Natural killer cell (primary cell): ENCODE results near the gene FERMT1. TPM values are rescaled to one million over a fixed set of nuclear protein-coding genes. Genes with fewer than 3 reads are reported as not detected.
A peak's percentile ranks its signal among the peaks of the same experiment; 100 is the strongest.

Source experiments
- ATAC-seq, 3 donors: fragments of 150-1000 bp in 2 of 3; fragments of 200-7000 bp in 1 of 3; cut with Tn5 transposase; 1 replicate in 1 of 3; 2 replicates in 2 of 3; pipeline ENCODE4 v1.10.0; 2021; ENCODE audit warnings: mild to moderate bottlenecking in 2 of 3, moderate library complexity in 2 of 3
- DNase-seq, 2 donors: peaks; one replicate each; pipeline versions ENCODE4 v3.0.0 to v3.0.0-alpha.2; 2013 to 2021; ENCODE audit warnings: mixed read lengths in 1 of 2
- H3K27ac ChIP-seq: one replicate; pipeline ENCODE4 v1.5.1; 2013; ENCODE audit warnings: mild to moderate bottlenecking, low read length
- H3K27me3 ChIP-seq: one replicate; pipeline ENCODE4 v1.6.1; 2013; ENCODE audit warnings: low read length; ENCODE audit not compliant: control insufficient read depth, insufficient read depth
- H3K36me3 ChIP-seq: one replicate; pipeline ENCODE4 v1.6.1; 2013; ENCODE audit warnings: low read length; ENCODE audit not compliant: control insufficient read depth, insufficient read depth
- H3K4me1 ChIP-seq: one replicate; pipeline ENCODE4 v1.6.1; 2013; ENCODE audit warnings: low read length; ENCODE audit not compliant: control insufficient read depth, insufficient read depth
- H3K4me3 ChIP-seq: one replicate; pipeline ENCODE4 v1.5.1; 2013; ENCODE audit warnings: low read length
- H3K9me3 ChIP-seq: one replicate; pipeline ENCODE4 v1.6.1; 2013; ENCODE audit warnings: low read length; ENCODE audit not compliant: control insufficient read depth, insufficient read depth
- H3K27ac Mint-ChIP-seq, 2 donors: one replicate each; pipeline ENCODE4 v1.8.0; 2022; ENCODE audit warnings: mild to moderate bottlenecking in 2 of 2, mixed read lengths in 2 of 2, moderate library complexity in 1 of 2
- H3K27me3 Mint-ChIP-seq, 2 donors: one replicate each; pipeline ENCODE4 v1.8.0; 2022; ENCODE audit warnings: low read depth in 2 of 2, mixed read lengths in 2 of 2
- H3K36me3 Mint-ChIP-seq: one replicate; pipeline ENCODE4 v1.8.0; 2022; ENCODE audit warnings: mixed read lengths
- H3K4me1 Mint-ChIP-seq, 2 donors: one replicate each; pipeline ENCODE4 v1.8.0; 2022; ENCODE audit warnings: mixed read lengths in 2 of 2
- H3K4me3 Mint-ChIP-seq: one replicate; pipeline ENCODE4 v1.8.0; 2022; ENCODE audit warnings: mild to moderate bottlenecking, moderate library complexity, mixed read lengths
- H3K9me3 Mint-ChIP-seq, 2 donors: one replicate each; pipeline ENCODE4 v1.8.0; 2022; ENCODE audit warnings: mixed read lengths in 2 of 2
- CTCF ChIP-seq: fragments of 200-600 bp; IDR thresholded peaks from one replicate; pipeline ENCODE4 v1.8.0; 2022; ENCODE audit warnings: antibody characterized with exemption
- WGBS: methylation state at CpG from one replicate; pipeline ENCODE4 v1.1.7; 2013; ENCODE audit warnings: missing lambda C conversion rate; ENCODE audit not compliant: insufficient coverage; 5-methylcytosine and 5-hydroxymethylcytosine counted together
- intact Hi-C: fragments of 100-400 bp; cut with micrococcal nuclease; formaldehyde crosslinking; loops from one replicate; pipeline ENCODE4 v1.14.2; 2022
- total RNA-seq, 4 donors: library from RNA; stranded (reverse); fragments of 120-200 nt in 1 of 4; gene quantifications; one replicate each; pipeline versions ENCODE4 v1.2.3 to v1.2.4, GENCODE V29; 2013 to 2022

FERMT1 gene
- total RNA-seq, 3 donors from 2014 or later (not counting 1 experiment from before 2014, with no cell fraction given) = not detected

- Histone ChIP-seq H3K4me1 (no peaks in the 10 kb centered on the region), H3K4me3 (no peak overlapping the region), H3K27me3 (no peaks in the 10 kb centered on the region), H3K36me3 (no peaks in the 10 kb centered on the region), H3K27ac (no peak overlapping the region), H3K9me3 (peaks cover 4% of the 10 kb centered on the region)
- intact Hi-C loops = no loop called here
- H3K9me3 Mint-ChIP-seq = peaks cover 3 to 6% of the 10 kb centered on the region in 2 donors
- WGBS = 83% methylated on average over 2 of the region's 2 CpGs
- no peaks in the 10 kb centered on the region for H3K4me1 Mint-ChIP-seq
- ATAC-seq (no peak), DNase-seq (no peak)
- no peak overlapping the region for H3K27ac Mint-ChIP-seq
- TF ChIP-seq CTCF = no peak
- H3K27me3 Mint-ChIP-seq = peaks cover 7 to 27% of the 10 kb centered on the region in 2 donors
- no peak overlapping the region for H3K4me3 Mint-ChIP-seq
- peaks cover 7% of the 10 kb centered on the region for H3K36me3 Mint-ChIP-seq
Observed at GRCh38 chr20:6152777-6153176, 29.9 kb upstream of the FERMT1 start.

GRCh38 chr20:6148073-6148472 is 25.2 kb upstream of the FERMT1 start:
- no peaks in the 10 kb centered on the region for H3K36me3 ChIP-seq
- H3K4me3 ChIP-seq = no peak overlapping the region
- ATAC-seq (no peak), DNase-seq (no peak)
- H3K27ac ChIP-seq = no peak overlapping the region
- H3K27me3 ChIP-seq = no peaks in the 10 kb centered on the region
- WGBS = 87% methylated on average over 7 of the region's 7 CpGs
- H3K27ac Mint-ChIP-seq = no peak overlapping the region
- H3K4me1 Mint-ChIP-seq = no peaks in the 10 kb centered on the region
- H3K27me3 Mint-ChIP-seq = peaks cover 3 to 14% of the 10 kb centered on the region in 2 donors
- no peaks in the 10 kb centered on the region for H3K9me3 ChIP-seq
- no peak for TF ChIP-seq CTCF
- intact Hi-C loops = no loop called here
- no peaks in the 10 kb centered on the region for H3K4me1 ChIP-seq
- no peaks in the 10 kb centered on the region for H3K36me3 Mint-ChIP-seq
- H3K9me3 Mint-ChIP-seq = no peaks in the 10 kb centered on the region
- no peak overlapping the region for H3K4me3 Mint-ChIP-seq

- ATAC-seq = peak in 2 of 3 donors; percentile 68 to 77
- DNase-seq = peak in 1 of 2 donors; percentile 75
- WGBS = 0% methylated on average over 5 of the region's 10 CpGs
Observed at GRCh38 chr20:6142348-6142993, 19.6 kb upstream of the FERMT1 start.

More at GRCh38 chr20:6142348-6142993, 19.6 kb upstream of the FERMT1 start:
- Histone ChIP-seq H3K27ac (no peak overlapping the region), H3K36me3 (no peaks in the 10 kb centered on the region), H3K9me3 (no peaks in the 10 kb centered on the region), H3K4me1 (no peaks in the 10 kb centered on the region), H3K27me3 (no peaks in the 10 kb centered on the region), H3K4me3 (no peak overlapping the region)
- no peaks in the 10 kb centered on the region for H3K9me3 Mint-ChIP-seq
- no peak overlapping the region for H3K4me3 Mint-ChIP-seq
- H3K27me3 Mint-ChIP-seq = peaks cover 1 to 6% of the 10 kb centered on the region in 2 donors
- H3K27ac Mint-ChIP-seq = no peak overlapping the region
- no peaks in the 10 kb centered on the region for H3K36me3 Mint-ChIP-seq
- peak; percentile 91 for TF ChIP-seq CTCF
- no peaks in the 10 kb centered on the region for H3K4me1 Mint-ChIP-seq
- intact Hi-C loops = loop anchor here (5.0 kb wide), 1 partner anchor 1145 kb away; no protein-coding TSS in a partner anchor
